ENCODE data around the gene RBM43.

- TF ChIP-seq, protein P1, sequence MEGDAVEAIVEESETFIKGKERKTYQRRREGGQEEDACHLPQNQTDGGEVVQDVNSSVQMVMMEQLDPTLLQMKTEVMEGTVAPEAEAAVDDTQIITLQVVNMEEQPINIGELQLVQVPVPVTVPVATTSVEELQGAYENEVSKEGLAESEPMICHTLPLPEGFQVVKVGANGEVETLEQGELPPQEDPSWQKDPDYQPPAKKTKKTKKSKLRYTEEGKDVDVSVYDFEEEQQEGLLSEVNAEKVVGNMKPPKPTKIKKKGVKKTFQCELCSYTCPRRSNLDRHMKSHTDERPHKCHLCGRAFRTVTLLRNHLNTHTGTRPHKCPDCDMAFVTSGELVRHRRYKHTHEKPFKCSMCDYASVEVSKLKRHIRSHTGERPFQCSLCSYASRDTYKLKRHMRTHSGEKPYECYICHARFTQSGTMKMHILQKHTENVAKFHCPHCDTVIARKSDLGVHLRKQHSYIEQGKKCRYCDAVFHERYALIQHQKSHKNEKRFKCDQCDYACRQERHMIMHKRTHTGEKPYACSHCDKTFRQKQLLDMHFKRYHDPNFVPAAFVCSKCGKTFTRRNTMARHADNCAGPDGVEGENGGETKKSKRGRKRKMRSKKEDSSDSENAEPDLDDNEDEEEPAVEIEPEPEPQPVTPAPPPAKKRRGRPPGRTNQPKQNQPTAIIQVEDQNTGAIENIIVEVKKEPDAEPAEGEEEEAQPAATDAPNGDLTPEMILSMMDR (IDR thresholded peaks at IDR 0.05; ENCODE audit: low read depth, low read length), result no peak
- TF ChIP-seq EZH2phosphoT487 (IDR thresholded peaks at IDR 0.05; ENCODE audit: low read depth), result no peak
These were observed 10.2 kb upstream of the RBM43 start for GRCh38 chr2:151271824-151272223.
